Measurements from ENCODE around the gene LCN15.

DNA sequence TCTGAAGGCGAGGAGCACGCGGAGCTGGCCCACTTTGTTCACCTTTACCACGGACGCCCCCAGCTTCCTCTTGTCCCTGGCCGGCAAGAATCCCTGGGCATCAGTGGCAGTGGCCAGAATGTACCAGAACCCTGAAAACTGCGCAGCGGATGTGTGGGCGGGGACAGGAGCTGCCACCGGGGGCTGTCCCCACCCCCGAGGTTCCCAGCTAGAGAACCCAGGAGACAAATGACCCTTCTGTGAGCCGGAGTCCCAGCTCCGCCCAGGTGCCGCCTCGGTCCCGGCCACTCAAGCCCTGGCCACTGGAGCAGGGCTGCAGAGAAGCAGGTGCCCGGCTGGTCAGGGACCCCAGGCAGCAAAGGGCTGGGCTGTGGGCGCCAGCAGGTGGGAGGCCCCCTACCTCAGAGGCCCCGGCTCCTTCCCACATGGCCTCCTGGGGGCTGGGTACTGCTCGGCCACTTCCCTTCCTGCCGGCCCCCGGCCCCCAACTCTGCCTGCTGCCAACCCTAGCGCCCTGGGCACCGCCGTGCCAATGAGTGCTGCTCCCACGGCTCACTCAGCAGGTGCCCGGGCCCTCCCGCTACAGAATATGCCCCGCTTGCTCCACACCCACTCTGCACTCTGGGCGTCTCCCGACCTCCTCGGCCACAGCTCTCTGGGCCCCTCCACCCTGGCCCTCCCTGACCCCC lies 22.3 kb downstream of the LCN15 start:
- TF ChIP-seq, protein P1, sequence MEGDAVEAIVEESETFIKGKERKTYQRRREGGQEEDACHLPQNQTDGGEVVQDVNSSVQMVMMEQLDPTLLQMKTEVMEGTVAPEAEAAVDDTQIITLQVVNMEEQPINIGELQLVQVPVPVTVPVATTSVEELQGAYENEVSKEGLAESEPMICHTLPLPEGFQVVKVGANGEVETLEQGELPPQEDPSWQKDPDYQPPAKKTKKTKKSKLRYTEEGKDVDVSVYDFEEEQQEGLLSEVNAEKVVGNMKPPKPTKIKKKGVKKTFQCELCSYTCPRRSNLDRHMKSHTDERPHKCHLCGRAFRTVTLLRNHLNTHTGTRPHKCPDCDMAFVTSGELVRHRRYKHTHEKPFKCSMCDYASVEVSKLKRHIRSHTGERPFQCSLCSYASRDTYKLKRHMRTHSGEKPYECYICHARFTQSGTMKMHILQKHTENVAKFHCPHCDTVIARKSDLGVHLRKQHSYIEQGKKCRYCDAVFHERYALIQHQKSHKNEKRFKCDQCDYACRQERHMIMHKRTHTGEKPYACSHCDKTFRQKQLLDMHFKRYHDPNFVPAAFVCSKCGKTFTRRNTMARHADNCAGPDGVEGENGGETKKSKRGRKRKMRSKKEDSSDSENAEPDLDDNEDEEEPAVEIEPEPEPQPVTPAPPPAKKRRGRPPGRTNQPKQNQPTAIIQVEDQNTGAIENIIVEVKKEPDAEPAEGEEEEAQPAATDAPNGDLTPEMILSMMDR (IDR thresholded peaks at IDR 0.05; ENCODE audit: insufficient read depth, low read length, poor library complexity, severe bottlenecking), result no peak
- TF ChIP-seq EZH2phosphoT487 (conservative IDR thresholded peaks at IDR 0.05; ENCODE audit: low read length), result no peak
